ENCODE data around the gene CCDC57. TPM values are rescaled to one million over a fixed set of nuclear protein-coding genes. Genes with fewer than 3 reads are reported as not detected.
"Not testable (repeated sequence)": the region's sequence is repeated elsewhere in the genome, so short reads cannot be mapped to it uniquely, and the experiment has no call there.

The CCDC57 gene
- total RNA-seq, 4 donors from 2014 or later, result 23.5 to 87.5 (median 48.3) TPM

GRCh38 chr17:82175201-82175600 is 37.4 kb downstream of the CCDC57 start:
- no peaks in the 10 kb centered on the region for H3K9me3 ChIP-seq
- WGBS, 2 donors (ENCODE audit: low coverage in 1 of 2), result 95 to 100% methylated on average over 2 to 10 of the region's 10 CpGs
- intact Hi-C loops (cut with DNase I; ENCODE audit: low total_unique reads) (no loop called here), in situ Hi-C loops (cut with MboI; ENCODE audit: low pct_ligation_motif_present in 1 of 4, low pct_unique_long_range_greater_than_20kb in 1 of 4, low sequenced_read_pairs in 3 of 4) (no loop called here)
- H3K36me3 ChIP-seq, result no peaks in the 10 kb centered on the region
- H3K27me3 ChIP-seq, result no peaks in the 10 kb centered on the region
- no peak overlapping the region for H3K27ac ChIP-seq
- DNase-seq, result no peak
- no peaks in the 10 kb centered on the region for H3K4me1 ChIP-seq
- H3K4me3 ChIP-seq, result no peak overlapping the region
- no peak for TF ChIP-seq POLR2AphosphoS5 (IDR thresholded peaks at IDR 0.05)
- no peak for TF ChIP-seq CTCF (IDR thresholded peaks at IDR 0.05)
- TF ChIP-seq EP300 (IDR thresholded peaks at IDR 0.05; ENCODE audit: low read depth), result no peak
- TF ChIP-seq POLR2A (IDR thresholded peaks at IDR 0.05), result no peak

- H3K4me1 ChIP-seq; H3K9me3 ChIP-seq; H3K27me3 ChIP-seq; DNase-seq; H3K36me3 ChIP-seq; H3K4me3 ChIP-seq; intact Hi-C loops (cut with DNase I; ENCODE audit: low total_unique reads); H3K27ac ChIP-seq: not testable (repeated sequence)
- in situ Hi-C loops (cut with MboI; ENCODE audit: low pct_ligation_motif_present in 1 of 4, low pct_unique_long_range_greater_than_20kb in 1 of 4, low sequenced_read_pairs in 3 of 4), result loop anchor here in 2 of 4 donors (25.0 kb wide), 2 partner anchors 137 to 212 kb away; partner anchors contain the start of genes DCXR (in 2 of the 2), RAC3 (in 2 of the 2) and NOTUM (in 1 of the 2)
- WGBS, 2 donors (ENCODE audit: low coverage in 1 of 2), result 79 to 85% methylated on average over 5 to 17 of the region's 17 CpGs
Observed at GRCh38 chr17:82174042-82174857, 38.4 kb downstream of the CCDC57 start.

- Histone ChIP-seq H3K4me3 (no peak overlapping the region), H3K36me3 (no peaks in the 10 kb centered on the region), H3K27me3 (no peaks in the 10 kb centered on the region), H3K9me3 (no peaks in the 10 kb centered on the region), H3K27ac (no peak overlapping the region), H3K4me1 (no peaks in the 10 kb centered on the region)
- intact Hi-C loops (cut with DNase I; ENCODE audit: low total_unique reads), result no loop called here
- in situ Hi-C loops (cut with MboI; ENCODE audit: low pct_ligation_motif_present in 1 of 4, low pct_unique_long_range_greater_than_20kb in 1 of 4, low sequenced_read_pairs in 3 of 4), result loop anchor here in 2 of 4 donors (25.0 kb wide), 2 partner anchors 136 to 211 kb away; partner anchors contain the start of genes DCXR (in 2 of the 2), RAC3 (in 2 of the 2) and NOTUM (in 1 of the 2)
- TF ChIP-seq POLR2A (IDR thresholded peaks at IDR 0.05) (no peak), POLR2AphosphoS5 (IDR thresholded peaks at IDR 0.05) (no peak), EP300 (IDR thresholded peaks at IDR 0.05; ENCODE audit: low read depth) (no peak), CTCF (IDR thresholded peaks at IDR 0.05) (no peak)
- DNase-seq, result no peak
- 85 to 89% methylated on average over 9 to 18 of the region's 18 CpGs for WGBS, 2 donors (ENCODE audit: low coverage in 1 of 2)
Observed at GRCh38 chr17:82173351-82174041, 39.1 kb downstream of the CCDC57 start.

- H3K27me3 ChIP-seq, result no peaks in the 10 kb centered on the region
- no peak overlapping the region for H3K4me3 ChIP-seq
- H3K27ac ChIP-seq, result no peak overlapping the region
- H3K9me3 ChIP-seq, result no peaks in the 10 kb centered on the region
- TF ChIP-seq CTCF (IDR thresholded peaks at IDR 0.05) (no peak), EP300 (IDR thresholded peaks at IDR 0.05; ENCODE audit: low read depth) (no peak)
- intact Hi-C loops (cut with DNase I; ENCODE audit: low total_unique reads) (no loop called here), in situ Hi-C loops (cut with MboI; ENCODE audit: low pct_ligation_motif_present in 1 of 4, low pct_unique_long_range_greater_than_20kb in 1 of 4, low sequenced_read_pairs in 3 of 4) (loop anchor here in 2 of 4 donors (25.0 kb wide), 2 partner anchors 135 to 210 kb away; partner anchors contain the start of genes DCXR (in 2 of the 2), RAC3 (in 2 of the 2) and NOTUM (in 1 of the 2))
- H3K36me3 ChIP-seq, result no peaks in the 10 kb centered on the region
- H3K4me1 ChIP-seq, result no peaks in the 10 kb centered on the region
- WGBS, 2 donors (ENCODE audit: low coverage in 1 of 2), result 94 to 97% methylated on average over 7 to 18 of the region's 18 CpGs
- no peak for DNase-seq
Observed at GRCh38 chr17:82172486-82173160, 40.0 kb downstream of the CCDC57 start.

Data from transverse colon (tissue), 4 donors.